H1 (cell line): ENCODE results near the gene DPYD. TPM values are rescaled to one million over a fixed set of nuclear protein-coding genes. Genes with fewer than 3 reads are reported as not detected.

Source experiments
- CTCF ChIA-PET: fragments of 300-600 bp; sonication (Branson Sonifier 250); formaldehyde crosslinking; loops from one replicate; lab custom pipeline; 2021; ENCODE audit not compliant: partially characterized antibody; lab: Charles Lee
- POLR2A ChIA-PET: fragments of 300-600 bp; sonication (Branson Sonifier 250); formaldehyde crosslinking; loops from one replicate; lab custom pipeline; 2021; ENCODE audit warnings: inconsistent platforms; ENCODE audit not compliant: partially characterized antibody; lab: Charles Lee
- DNase-seq, 2 experiments: peaks; one replicate each; pipeline versions ENCODE4 v3.0.0 to v3.0.0-alpha.2; 2010 to 2022; ENCODE audit warnings: low spot score in 2 of 2, low read depth in 1 of 2, mixed read lengths in 1 of 2
- FAIRE-seq: peaks from 2 replicates; lab custom pipeline; 2011; peaks lifted over from hg19 to GRCh38; lab: Jason Lieb, UNC
- H2AFZ ChIP-seq: 2 replicates; pipeline ENCODE4 v1.8.1; 2012; ENCODE audit warnings: low read length, inconsistent platforms
- H2AK5ac ChIP-seq: 2 replicates; pipeline ENCODE4 v1.6.1; 2013; ENCODE audit warnings: low read depth, low read length
- H2BK120ac ChIP-seq: replicated peaks from 2 replicates; pipeline ENCODE3; 2013; ENCODE audit warnings: low read depth, low read length, inconsistent platforms
- H2BK12ac ChIP-seq: 2 replicates; pipeline ENCODE4 v1.6.1; 2013; ENCODE audit warnings: low read depth, low read length
- H2BK15ac ChIP-seq: 2 replicates; pipeline ENCODE4 v1.6.1; 2013; ENCODE audit warnings: low read length
- H2BK20ac ChIP-seq: 2 replicates; pipeline ENCODE4 v1.6.1; 2013; ENCODE audit warnings: low read length
- H2BK5ac ChIP-seq: 2 replicates; pipeline ENCODE4 v1.6.1; 2013; ENCODE audit warnings: low read depth, low read length
- H3K14ac ChIP-seq: 2 replicates; pipeline ENCODE4 v1.6.1; 2013; ENCODE audit warnings: inconsistent platforms; ENCODE audit not compliant: insufficient read length
- H3K18ac ChIP-seq: 2 replicates; pipeline ENCODE4 v1.6.1; 2013; ENCODE audit warnings: low read length; ENCODE audit errors: extremely low read depth
- H3K23ac ChIP-seq: 2 replicates; pipeline ENCODE4 v1.6.1; 2013; ENCODE audit warnings: inconsistent platforms; ENCODE audit not compliant: insufficient read length
- H3K23me2 ChIP-seq: 2 replicates; pipeline ENCODE4 v1.6.1; 2013; ENCODE audit warnings: low read depth, low read length
- H3K27ac ChIP-seq: 2 replicates; pipeline ENCODE4 v1.6.1; 2011; ENCODE audit warnings: low read depth, low read length, inconsistent platforms
- H3K27me3 ChIP-seq, 4 experiments: replicated peaks in 1 of 4; 1 replicate in 1 of 4; 2 replicates in 3 of 4; pipeline versions ENCODE4 v1.6.1 to v1.8.1; 2011 to 2013; ENCODE audit warnings: low read length in 3 of 4, mild to moderate bottlenecking in 3 of 4, inconsistent platforms in 2 of 4, mixed read lengths in 2 of 4, moderate library complexity in 1 of 4; ENCODE audit not compliant: control insufficient read depth in 3 of 4, insufficient read depth in 3 of 4; ENCODE audit errors: extremely low read depth in 1 of 4
- H3K36me3 ChIP-seq, 4 experiments: 2 replicates each; pipeline versions ENCODE4 v1.6.1 to v1.8.1; 2011 to 2013; ENCODE audit warnings: mild to moderate bottlenecking in 4 of 4, low read length in 3 of 4, moderate library complexity in 2 of 4, control low read depth in 1 of 4, inconsistent platforms in 1 of 4; ENCODE audit not compliant: insufficient read depth in 4 of 4, control insufficient read depth in 2 of 4
- H3K4ac ChIP-seq: replicated peaks from 2 replicates; pipeline ENCODE3; 2013; ENCODE audit warnings: low read length, low read depth, mixed read lengths, inconsistent platforms; ENCODE audit not compliant: insufficient read length
- H3K4me1 ChIP-seq, 4 experiments: replicated peaks in 1 of 4; 1 replicate in 1 of 4; 2 replicates in 3 of 4; pipeline versions ENCODE4 v1.6.1 to v1.8.1; 2011 to 2013; ENCODE audit warnings: low read length in 3 of 4, inconsistent platforms in 2 of 4, mixed read lengths in 1 of 4; ENCODE audit not compliant: insufficient read depth in 4 of 4, control insufficient read depth in 3 of 4
- H3K4me2 ChIP-seq, 2 experiments: 2 replicates each; pipeline versions ENCODE4 v1.6.1 to v1.8.1; 2011 to 2013; ENCODE audit warnings: low read depth in 2 of 2, low read length in 2 of 2, control low read depth in 1 of 2, inconsistent platforms in 1 of 2, mild to moderate bottlenecking in 1 of 2; ENCODE audit not compliant: insufficient read depth in 1 of 2
- H3K4me3 ChIP-seq, 4 experiments: fragments of 200-600, 300-600 bp in 1 of 4; sonication (generic), shearing (Covaris generic), sonication (Bioruptor Twin) in 1 of 4; 2 replicates each; pipeline versions ENCODE4 v1.5.1 to v1.8.1; 2011 to 2016; ENCODE audit warnings: low read length in 4 of 4, low read depth in 3 of 4, control low read depth in 2 of 4, inconsistent platforms in 2 of 4, mild to moderate bottlenecking in 2 of 4, mixed read lengths in 1 of 4, moderate library complexity in 1 of 4; ENCODE audit not compliant: insufficient read depth in 2 of 4; ENCODE audit errors: extremely low read depth in 1 of 4
- H3K56ac ChIP-seq: replicated peaks from 2 replicates; pipeline ENCODE3; 2013; ENCODE audit warnings: low read depth, mild to moderate bottlenecking, mixed read lengths, low read length, inconsistent platforms; ENCODE audit not compliant: insufficient read length
- H3K79me1 ChIP-seq: 2 replicates; pipeline ENCODE4 v1.6.1; 2013; ENCODE audit warnings: low read depth, low read length, control low read depth
- H3K79me2 ChIP-seq, 2 experiments: 2 replicates each; pipeline versions ENCODE4 v1.6.1 to v1.8.1; 2012 to 2013; ENCODE audit warnings: low read length in 2 of 2, mild to moderate bottlenecking in 2 of 2, inconsistent platforms in 1 of 2; ENCODE audit not compliant: insufficient read depth in 2 of 2, control insufficient read depth in 1 of 2
- H3K9ac ChIP-seq, 4 experiments: replicated peaks in 1 of 4; 1 replicate in 1 of 4; 2 replicates in 3 of 4; pipeline versions ENCODE4 v1.6.1 to v1.8.1; 2011 to 2013; ENCODE audit warnings: low read depth in 3 of 4, low read length in 3 of 4, control low read depth in 2 of 4, mild to moderate bottlenecking in 2 of 4, moderate library complexity in 2 of 4, inconsistent platforms in 1 of 4; ENCODE audit errors: extremely low read depth in 1 of 4
- H3K9me3 ChIP-seq, 2 experiments: 2 replicates each; pipeline versions ENCODE4 v1.6.1 to v1.8.1; 2012 to 2013; ENCODE audit warnings: mild to moderate bottlenecking in 2 of 2, moderate library complexity in 2 of 2, control low read depth in 1 of 2, inconsistent platforms in 1 of 2, low read depth in 1 of 2, low read length in 1 of 2, mixed read lengths in 1 of 2; ENCODE audit not compliant: insufficient read depth in 2 of 2
- H4K20me1 ChIP-seq, 2 experiments: replicated peaks in 1 of 2; 2 replicates each; pipeline versions ENCODE3 to v1.8.1; 2011 to 2013; ENCODE audit warnings: inconsistent platforms in 2 of 2, low read length in 2 of 2, mild to moderate bottlenecking in 1 of 2; ENCODE audit not compliant: insufficient read depth in 2 of 2, control insufficient read depth in 1 of 2
- H4K5ac ChIP-seq: 2 replicates; pipeline ENCODE4 v1.6.1; 2013; ENCODE audit warnings: low read length, low read depth, mixed read lengths, inconsistent platforms; ENCODE audit not compliant: insufficient read length
- H4K8ac ChIP-seq: 2 replicates; pipeline ENCODE4 v1.8.0; 2013; ENCODE audit warnings: mild to moderate bottlenecking, moderate library complexity, low read length, inconsistent platforms; ENCODE audit not compliant: insufficient read depth; ENCODE audit errors: extremely low read depth
- H4K91ac ChIP-seq: replicated peaks from 2 replicates; pipeline ENCODE3; 2013; ENCODE audit warnings: low read length, mixed read lengths, inconsistent platforms; ENCODE audit not compliant: insufficient read length
- CEBPB ChIP-seq: IDR thresholded peaks from 2 replicates; pipeline ENCODE4 v1.6.1; 2012; ENCODE audit warnings: low read depth, low read length
- CHD2 ChIP-seq: IDR thresholded peaks from 2 replicates; pipeline ENCODE4 v1.6.1; 2012; ENCODE audit warnings: low read length, improper control_type of control experiment
- KDM1A ChIP-seq: fragments of 200-600, 300-600 bp; sonication (generic); IDR thresholded peaks from 2 replicates; pipeline ENCODE4 v1.7.1; 2016; ENCODE audit warnings: mild to moderate bottlenecking, low read length, borderline replicate concordance
- KDM5A ChIP-seq: fragments of 200-600 bp; IDR thresholded peaks from 2 replicates; pipeline ENCODE4 v1.7.1; 2012; ENCODE audit warnings: mild to moderate bottlenecking, low read length, inconsistent platforms, mixed read lengths
- SIN3A ChIP-seq, 2 experiments: IDR thresholded peaks in 1 of 2; conservative IDR thresholded peaks in 1 of 2; 2 replicates each; pipeline ENCODE4 v1.6.1; 2011 to 2012; ENCODE audit warnings: low read length in 2 of 2, improper control_type of control experiment in 1 of 2, low read depth in 1 of 2, mild to moderate bottlenecking in 1 of 2
- SP1 ChIP-seq: IDR thresholded peaks from 2 replicates; pipeline ENCODE4 v1.6.1; 2011; ENCODE audit warnings: low read depth, low read length
- SP2 ChIP-seq: IDR thresholded peaks from 2 replicates; pipeline ENCODE4 v1.6.1; 2012; ENCODE audit warnings: mild to moderate bottlenecking, low read length, inconsistent platforms
- TAF7 ChIP-seq: optimal IDR thresholded peaks from 2 replicates; pipeline ENCODE3; 2011; ENCODE audit warnings: low read depth, mild to moderate bottlenecking, inconsistent platforms, low read length, moderate library complexity, borderline replicate concordance
- TBP ChIP-seq: IDR thresholded peaks from 2 replicates; pipeline ENCODE4 v1.6.1; 2011; ENCODE audit warnings: low read depth, low read length, improper control_type of control experiment
- WGBS, 2 experiments: shearing (Covaris generic) in 1 of 2; methylation state at CpG; one replicate each; pipeline versions ENCODE4 v1.1.6 to v1.1.7; 2013 to 2015; ENCODE audit warnings: low lambda C conversion rate in 2 of 2, mixed read lengths in 2 of 2, inconsistent platforms in 1 of 2, low coverage in 1 of 2, missing lambda C conversion rate in 1 of 2; ENCODE audit not compliant: insufficient replicate concordance in 2 of 2, insufficient coverage in 1 of 2, insufficient read length in 1 of 2; ENCODE audit errors: extremely low coverage in 1 of 2, missing lambda C conversion rate in 1 of 2; 5-methylcytosine and 5-hydroxymethylcytosine counted together
- polyA plus RNA-seq, 7 experiments: library from polyadenylated mRNA; depleted of rRNA in 3 of 7; stranded (reverse) in 5 of 7; unstranded in 2 of 7; fragments of >200 nt in 5 of 7; fragments of 200-250 nt in 2 of 7; gene quantifications; 1 replicate in 5 of 7; 2 replicates in 1 of 7; 4 replicates in 1 of 7; pipeline versions ENCODE4 v1.2.1 to v1.2.3, GENCODE V29; 2011 to 2013; ENCODE audit warnings: missing spikeins in 2 of 7, mixed read lengths in 2 of 7
- total RNA-seq: library from RNA; stranded (reverse); fragmentation: NEBNext Ultra II Directional; extraction: Animal tissue kit (Norgen Biotek cat#: 25700); gene quantifications from 2 replicates; pipeline ENCODE4 v1.2.1, GENCODE V29; 2021
- TF ChIP-seq, protein P1 (sequence below): IDR thresholded peaks from 2 replicates; pipeline ENCODE4 v1.6.1; 2012; ENCODE audit warnings: inconsistent platforms
- TF ChIP-seq, protein P2 (sequence below), 3 experiments: IDR thresholded peaks; 1 replicate in 2 of 3; 2 replicates in 1 of 3; pipeline versions ENCODE4 v1.5.1 to v1.6.1; 2011; ENCODE audit warnings: low read length in 3 of 3, mild to moderate bottlenecking in 3 of 3, inconsistent platforms in 2 of 3, low read depth in 1 of 3, moderate library complexity in 1 of 3; ENCODE audit not compliant: insufficient read depth in 1 of 3; ENCODE audit errors: control extremely low read depth in 1 of 3

The DPYD gene
- total and polyA plus RNA-seq, 2 of the 8 experiments (the other 6 are each of a cell fraction or from before 2014, with no cell fraction given), result 0.29 to 0.73 TPM

- no peak overlapping the region for H2BK120ac ChIP-seq
- no peak overlapping the region for H2BK15ac ChIP-seq
- DNase-seq, result no peak
- H3K9me3 ChIP-seq, result no peaks in the 10 kb centered on the region
- no peaks in the 10 kb centered on the region for H3K27me3 ChIP-seq
- no peaks in the 10 kb centered on the region for H3K4me1 ChIP-seq
- no peak overlapping the region for H2BK12ac ChIP-seq
- H4K5ac ChIP-seq, result no peak overlapping the region
- no peak overlapping the region for H3K18ac ChIP-seq
- no peak overlapping the region for H3K23ac ChIP-seq
- H2AFZ ChIP-seq, result 0 out of 2 replicates have a peak overlapping the region, but pooled peaks have one; percentile 45
- H3K14ac ChIP-seq, result no peak overlapping the region
- ChIA-PET CTCF (interaction anchor here (0.9 to 1.1 kb wide), 2 partner anchors 89 to 222 kb away, joined by 3 read pairs; no protein-coding TSS in a partner anchor), POLR2A (no interaction called here)
- H3K4ac ChIP-seq, result no peak overlapping the region
- H3K9ac ChIP-seq, result no peak overlapping the region
- no peak overlapping the region for H2BK5ac ChIP-seq
- 83% methylated on average over 4 of the region's 4 CpGs; no CpG with 5 or more reads in 1 of the 2 experiments for WGBS, 2 experiments
- no peaks in the 10 kb centered on the region for H4K20me1 ChIP-seq
- no peaks in the 10 kb centered on the region for H3K36me3 ChIP-seq
- no peaks in the 10 kb centered on the region for H3K79me1 ChIP-seq
- no peak overlapping the region for H3K56ac ChIP-seq
- peak; percentile 55 for FAIRE-seq
- no peak overlapping the region for H2BK20ac ChIP-seq
- H3K79me2 ChIP-seq, result no peaks in the 10 kb centered on the region
- H3K27ac ChIP-seq, result no peak overlapping the region
- H4K91ac ChIP-seq, result no peak overlapping the region
- no peaks in the 10 kb centered on the region for H3K23me2 ChIP-seq
- H3K4me2 ChIP-seq, result no peak overlapping the region
- no peak overlapping the region for H3K4me3 ChIP-seq
- no peak overlapping the region for H4K8ac ChIP-seq
- H2AK5ac ChIP-seq, result no peak overlapping the region
- TF ChIP-seq KDM1A (no peak), KDM5A (no peak), TBP (no peak), SP2 (no peak), CHD2 (no peak), SP1 (no peak), SIN3A (conservative IDR thresholded peaks at IDR 0.05 in 1 of 2, IDR thresholded peaks at IDR 0.05 in 1 of 2; ENCODE audit: low read depth in 1 of 2, low read length in 2 of 2) (no peak), TAF7 (no peak), CEBPB (no peak)
- TF ChIP-seq, protein P1, sequence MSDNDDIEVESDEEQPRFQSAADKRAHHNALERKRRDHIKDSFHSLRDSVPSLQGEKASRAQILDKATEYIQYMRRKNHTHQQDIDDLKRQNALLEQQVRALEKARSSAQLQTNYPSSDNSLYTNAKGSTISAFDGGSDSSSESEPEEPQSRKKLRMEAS, result no peak
- TF ChIP-seq, protein P2, sequence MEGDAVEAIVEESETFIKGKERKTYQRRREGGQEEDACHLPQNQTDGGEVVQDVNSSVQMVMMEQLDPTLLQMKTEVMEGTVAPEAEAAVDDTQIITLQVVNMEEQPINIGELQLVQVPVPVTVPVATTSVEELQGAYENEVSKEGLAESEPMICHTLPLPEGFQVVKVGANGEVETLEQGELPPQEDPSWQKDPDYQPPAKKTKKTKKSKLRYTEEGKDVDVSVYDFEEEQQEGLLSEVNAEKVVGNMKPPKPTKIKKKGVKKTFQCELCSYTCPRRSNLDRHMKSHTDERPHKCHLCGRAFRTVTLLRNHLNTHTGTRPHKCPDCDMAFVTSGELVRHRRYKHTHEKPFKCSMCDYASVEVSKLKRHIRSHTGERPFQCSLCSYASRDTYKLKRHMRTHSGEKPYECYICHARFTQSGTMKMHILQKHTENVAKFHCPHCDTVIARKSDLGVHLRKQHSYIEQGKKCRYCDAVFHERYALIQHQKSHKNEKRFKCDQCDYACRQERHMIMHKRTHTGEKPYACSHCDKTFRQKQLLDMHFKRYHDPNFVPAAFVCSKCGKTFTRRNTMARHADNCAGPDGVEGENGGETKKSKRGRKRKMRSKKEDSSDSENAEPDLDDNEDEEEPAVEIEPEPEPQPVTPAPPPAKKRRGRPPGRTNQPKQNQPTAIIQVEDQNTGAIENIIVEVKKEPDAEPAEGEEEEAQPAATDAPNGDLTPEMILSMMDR (IDR thresholded peaks at IDR 0.05; ENCODE audit: control extremely low read depth in 1 of 3, insufficient read depth in 1 of 3, low read depth in 1 of 3, low read length in 3 of 3), result no peak
Observed at GRCh38 chr1:97192872-97193572, 727.8 kb downstream of the DPYD start.
